Amniotic epithelial cell (primary cell): ENCODE data around the gene TNNT2.

Experiments
- DNase-seq: peaks from one replicate; pipeline ENCODE4 v3.0.0-alpha.2; 2010; ENCODE audit warnings: low read depth

Gene TNNT2

DNA sequence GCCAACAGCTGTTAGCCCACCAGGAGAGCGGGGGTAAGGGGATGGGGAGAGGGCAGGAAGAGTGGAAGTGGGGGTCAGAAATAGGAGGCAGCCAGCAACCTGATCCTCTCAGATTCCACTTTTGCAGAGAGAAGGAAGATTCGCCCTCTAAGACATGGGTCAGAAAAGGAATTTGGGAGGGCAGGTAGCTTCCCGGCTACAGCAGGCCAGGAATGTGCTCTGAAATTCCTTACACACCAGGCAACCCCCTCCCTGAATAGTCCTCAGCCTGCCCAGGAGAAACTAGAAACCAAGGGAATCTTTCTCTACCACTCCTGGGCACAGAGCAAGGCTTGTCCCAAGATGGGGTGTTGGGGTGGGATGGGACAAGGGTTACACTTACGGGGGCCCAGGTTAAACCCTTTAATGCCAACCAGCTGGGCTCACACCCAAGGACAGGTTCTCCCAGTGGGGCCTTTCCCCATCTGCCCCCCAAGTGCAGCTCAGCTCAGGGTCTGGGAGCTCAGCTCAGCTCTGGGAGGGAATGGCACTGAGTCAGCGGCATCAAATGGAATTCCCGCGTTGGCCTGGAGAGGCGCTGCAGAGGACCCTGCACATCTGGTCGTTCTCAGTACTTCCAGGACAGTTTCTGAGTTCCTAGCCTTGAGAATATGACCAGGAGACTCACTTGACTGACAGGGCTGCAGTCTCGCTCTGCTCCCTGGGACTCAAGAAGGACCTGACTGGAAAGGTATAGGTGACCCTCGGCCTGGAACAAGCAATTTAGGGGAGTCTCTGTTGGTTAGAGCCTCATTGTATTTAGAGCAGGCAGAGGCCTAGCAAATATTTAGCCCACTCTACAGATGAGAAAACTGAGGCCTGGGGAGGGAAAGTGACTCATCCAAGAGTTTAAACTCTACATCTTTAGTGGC is 761 bp downstream of the TNNT2 start:
- peak; percentile 54 for DNase-seq

DNA sequence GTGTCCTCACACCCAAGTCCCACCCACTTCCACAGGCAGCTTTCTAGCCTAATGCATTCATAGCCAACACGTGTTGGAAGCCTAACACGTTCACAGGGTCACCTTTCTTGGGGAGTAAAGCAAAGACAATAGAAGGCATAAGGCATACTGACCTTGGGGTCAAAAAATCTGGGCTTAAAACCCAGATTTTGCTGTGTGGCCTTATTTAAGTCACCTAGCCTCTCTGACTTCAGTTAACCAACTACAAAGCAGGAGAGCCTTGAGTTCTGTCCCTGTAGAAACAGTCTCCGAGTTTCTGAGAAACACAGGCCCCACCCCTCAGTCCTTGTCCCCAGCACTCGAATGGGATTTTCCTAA is 1.4 kb downstream of the TNNT2 start:
- DNase-seq, result no peak

DNA sequence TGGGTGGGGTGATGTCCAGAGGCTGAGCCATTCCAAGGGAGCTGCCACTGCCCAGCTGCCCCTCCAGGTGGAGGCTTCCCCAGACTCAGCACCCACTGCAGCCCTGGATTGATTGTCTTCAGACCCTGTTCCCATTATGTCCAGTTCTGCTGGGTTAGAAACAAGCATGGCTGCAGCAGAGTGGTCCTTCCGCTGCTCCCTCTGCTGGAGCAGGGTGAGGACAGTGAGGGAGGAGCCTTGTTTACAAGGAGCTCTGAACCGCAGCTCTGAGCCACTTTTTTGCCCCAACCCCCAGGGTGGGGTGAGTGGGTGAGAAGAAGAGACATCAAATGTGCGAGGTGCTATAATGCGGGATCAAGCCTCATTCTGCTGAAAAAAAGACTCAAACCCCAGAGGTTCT is 2.3 kb downstream of the TNNT2 start:
- DNase-seq, result no peak

DNA sequence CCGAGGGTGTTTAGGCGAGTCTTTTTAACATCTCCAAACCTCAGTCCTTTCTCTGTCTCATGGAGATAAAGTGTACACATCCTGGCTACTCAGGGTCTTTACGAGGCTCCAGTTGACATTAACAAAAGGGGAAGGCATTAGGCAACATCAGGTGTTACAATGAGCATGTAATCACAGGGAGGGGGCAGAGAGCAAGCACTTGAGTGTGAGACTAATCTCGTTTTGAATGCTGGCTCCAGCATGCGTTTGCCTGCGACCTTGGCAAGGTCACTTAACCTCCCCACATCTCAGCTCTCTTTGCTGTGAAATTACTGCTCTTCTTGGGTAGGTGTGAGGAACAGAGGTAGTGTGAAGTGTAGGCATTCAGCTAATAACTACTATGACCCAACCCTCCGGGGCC is 3.1 kb downstream of the TNNT2 start:
- no peak for DNase-seq

DNA sequence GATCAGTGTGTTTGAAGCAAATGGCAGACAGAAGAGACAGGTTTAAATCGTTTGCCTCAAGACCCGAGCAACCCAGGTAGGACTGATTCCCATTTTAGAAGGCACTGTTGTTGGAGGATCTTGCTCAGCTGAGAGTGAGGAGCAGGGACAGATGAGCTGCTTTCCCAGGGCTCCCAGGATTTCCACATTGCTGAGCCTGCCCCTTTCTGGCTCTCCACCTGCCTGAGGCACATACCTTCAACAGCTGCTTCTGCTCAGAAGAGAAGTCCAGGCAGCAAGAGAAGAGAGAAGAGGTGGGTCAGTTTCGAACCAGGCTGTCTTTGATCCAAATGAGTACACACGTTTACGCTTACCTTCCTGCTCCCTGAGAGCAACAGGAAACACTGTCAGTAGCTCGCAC is 5.7 kb downstream of the TNNT2 start:
- no peak for DNase-seq

DNA sequence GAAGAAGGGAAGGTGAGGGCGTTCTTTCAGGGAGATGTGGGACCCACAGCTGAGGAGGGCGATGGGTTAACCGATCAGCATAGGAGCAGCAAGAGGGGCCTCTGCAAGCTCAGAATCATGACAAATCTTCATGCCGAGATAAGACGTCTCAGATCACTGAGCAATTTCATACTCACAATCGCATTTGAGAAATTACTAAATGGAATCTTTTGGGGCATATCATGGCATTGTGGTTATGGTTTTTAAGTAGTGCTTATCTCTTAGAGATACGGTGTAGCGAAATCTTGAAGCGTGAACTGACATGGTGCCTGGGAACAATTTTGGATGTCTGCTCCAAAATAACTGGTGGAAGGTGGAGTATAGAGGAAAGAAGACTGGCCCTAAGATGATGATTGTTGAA is 6.2 kb downstream of the TNNT2 start:
- DNase-seq, result peak; percentile 39

DNA sequence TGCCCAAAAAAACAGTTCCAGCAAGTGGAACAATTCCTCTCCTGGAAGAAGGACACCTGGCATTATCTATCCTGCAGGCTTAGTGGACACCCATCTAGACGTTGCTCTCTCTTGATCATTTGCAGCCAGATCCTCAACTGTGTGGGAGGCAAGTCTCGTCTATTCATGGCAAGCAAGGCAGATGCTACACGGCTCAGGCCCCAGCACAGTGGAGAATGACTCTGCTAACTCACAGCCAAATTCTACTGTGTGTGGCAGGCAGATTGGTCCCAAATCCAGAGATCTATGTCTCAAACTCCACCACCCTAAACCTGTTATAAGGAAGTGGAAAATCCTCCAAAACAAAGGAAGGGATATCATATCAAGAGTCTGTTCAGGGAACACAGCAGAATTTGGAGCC is 7.0 kb downstream of the TNNT2 start:
- DNase-seq, result no peak

DNA sequence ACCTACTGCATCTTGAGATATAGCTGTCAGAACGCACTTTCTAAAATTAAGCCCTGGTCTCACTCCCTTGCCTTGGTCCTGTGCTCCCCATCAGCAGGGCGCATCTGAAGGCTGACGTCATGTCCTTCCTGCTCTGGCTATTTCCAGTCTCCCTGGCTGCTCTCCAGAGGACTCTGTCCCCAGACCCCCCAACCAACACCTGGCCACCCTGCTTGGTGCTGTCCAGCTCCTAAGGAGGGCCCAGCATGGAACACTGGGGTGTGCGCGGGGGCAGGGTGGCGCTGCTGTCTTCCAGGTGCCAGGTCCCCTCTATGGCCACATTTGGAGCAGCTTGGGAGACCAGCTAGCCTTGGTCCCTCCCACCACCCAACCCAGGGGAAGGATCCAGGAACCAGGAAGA is 8.3 kb downstream of the TNNT2 start:
- DNase-seq, result no peak

DNA sequence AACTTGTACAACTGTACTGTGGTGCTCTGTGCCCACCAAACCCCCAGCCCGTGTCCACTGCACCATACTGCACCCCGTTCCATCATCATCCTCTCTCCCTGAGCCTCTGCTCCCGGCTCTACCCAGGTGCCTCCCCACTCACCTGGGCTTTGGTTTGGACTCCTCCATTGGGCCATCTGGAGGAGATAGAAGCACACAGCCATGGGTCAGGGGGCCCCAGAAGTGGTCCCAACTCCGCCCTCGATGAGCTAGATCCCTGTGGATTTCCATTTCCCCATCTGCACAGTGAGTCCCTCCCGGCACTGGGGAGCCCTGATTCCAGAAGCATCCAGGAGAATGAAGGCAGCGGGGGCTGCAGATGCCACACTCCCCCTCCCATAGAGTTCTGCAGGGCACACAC is 10.8 kb downstream of the TNNT2 start:
- DNase-seq, result no peak

DNA sequence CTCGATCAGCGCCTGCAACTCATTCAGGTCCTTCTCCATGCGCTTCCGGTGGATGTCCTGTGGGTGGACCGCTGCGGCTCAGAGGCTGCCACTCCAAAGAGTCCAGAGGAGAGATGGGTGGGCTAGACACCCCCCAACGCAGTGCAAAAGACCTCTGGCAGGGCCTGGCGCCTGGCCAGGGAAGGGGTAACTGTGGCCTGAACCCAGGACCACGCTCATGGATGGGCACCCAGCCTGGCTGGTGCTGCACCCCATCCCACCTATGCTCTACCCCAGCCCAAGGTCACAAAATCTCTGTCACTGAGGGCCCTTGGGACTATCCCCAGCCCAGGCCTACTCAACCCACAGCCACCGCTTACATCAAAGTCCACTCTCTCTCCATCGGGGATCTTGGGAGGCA is 12.2 kb downstream of the TNNT2 start:
- no peak for DNase-seq

DNA sequence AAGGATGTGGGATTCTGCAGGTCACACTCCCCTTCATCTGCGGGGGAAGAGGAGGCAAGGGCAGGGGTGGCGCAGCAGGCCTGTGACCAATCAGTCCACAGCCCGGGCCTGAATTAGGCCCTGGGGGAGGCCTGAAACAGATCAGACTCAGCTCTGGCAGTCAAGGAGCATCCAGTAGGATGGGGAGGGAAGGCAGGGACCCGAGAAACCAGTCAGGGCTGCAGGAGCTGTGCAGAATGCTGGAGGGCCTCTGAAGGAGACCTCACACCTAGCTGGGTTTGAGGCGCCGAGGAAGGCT is 12.7 kb downstream of the TNNT2 start:
- DNase-seq, result no peak

DNA sequence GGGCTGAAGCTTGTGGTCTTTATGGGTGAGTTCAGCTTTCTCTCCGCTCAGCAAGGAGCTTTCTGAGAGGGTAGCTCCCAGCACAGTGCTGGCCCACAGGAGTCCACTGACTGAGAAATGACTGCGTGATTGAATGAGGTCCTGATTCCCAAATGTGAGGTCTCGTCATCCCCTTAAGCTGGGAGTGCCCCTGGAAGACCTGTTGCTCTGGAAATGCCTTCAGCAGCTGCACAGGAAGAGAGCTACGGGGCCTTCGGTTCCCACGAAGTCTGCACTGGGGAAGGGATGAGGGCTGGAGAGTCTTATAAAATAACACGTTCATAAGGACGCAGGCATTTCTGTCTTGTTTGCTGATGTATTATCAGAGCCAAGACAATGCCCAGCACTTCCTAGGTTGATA is 14.0 kb downstream of the TNNT2 start:
- DNase-seq, result no peak

DNA sequence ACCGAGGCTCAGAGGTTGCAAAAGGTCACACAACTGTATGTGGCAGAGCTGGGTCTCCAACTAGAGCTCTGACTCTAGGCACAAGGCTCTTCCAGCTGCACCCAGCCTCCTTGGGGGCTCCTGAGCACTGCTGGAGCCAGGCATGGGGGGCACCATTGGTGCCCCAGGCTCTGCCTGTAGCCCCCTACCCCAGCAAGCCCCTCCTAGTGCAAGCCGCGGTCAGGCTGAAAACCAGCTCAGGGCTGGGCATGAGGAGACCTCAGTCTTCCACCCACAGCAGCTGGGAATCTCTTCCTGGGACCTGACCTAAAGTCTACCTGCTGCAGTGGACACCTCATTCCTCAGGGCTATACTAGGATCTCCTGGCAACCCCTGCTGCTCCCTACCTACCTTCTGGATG is 14.6 kb downstream of the TNNT2 start:
- DNase-seq, result no peak

DNA sequence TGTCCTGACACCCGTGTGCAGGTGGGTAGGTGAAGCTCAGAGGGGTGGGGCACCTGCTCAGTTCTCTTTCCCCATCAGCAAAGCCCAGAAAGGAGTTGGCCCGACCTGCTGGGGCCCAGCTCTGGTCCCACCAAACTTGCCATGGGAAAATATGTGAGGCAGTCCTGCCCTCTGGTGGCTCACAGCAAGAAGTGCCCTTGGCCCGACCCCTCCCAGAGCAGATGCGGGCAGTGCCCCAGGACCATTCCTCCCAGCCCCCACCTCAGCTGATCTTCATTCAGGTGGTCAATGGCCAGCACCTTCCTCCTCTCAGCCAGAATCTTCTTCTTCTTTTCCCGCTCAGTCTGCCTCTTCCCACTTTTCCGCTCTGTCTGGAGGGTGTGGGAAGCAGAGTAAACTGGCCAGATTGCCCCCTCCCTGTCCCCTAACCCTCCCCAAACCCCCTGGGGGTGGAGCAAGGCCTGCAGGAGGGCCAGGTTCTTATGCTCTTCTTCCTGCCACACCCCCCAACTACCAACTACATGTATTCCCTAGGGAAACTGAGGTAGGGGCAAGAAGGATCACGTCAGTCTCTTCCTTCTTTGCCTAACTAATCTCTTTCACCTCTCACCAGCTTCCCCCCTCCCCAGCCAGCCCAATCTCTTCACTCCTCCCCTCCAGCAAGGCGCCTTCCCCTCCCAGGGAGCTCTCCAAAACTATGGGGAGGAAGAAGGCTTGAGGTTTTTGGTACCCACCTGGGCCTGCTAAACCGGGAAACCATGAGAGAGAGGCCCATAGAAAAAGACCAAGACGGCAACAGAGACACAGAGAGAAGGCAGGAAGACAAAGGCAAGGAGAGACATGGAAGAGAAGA is 15.6 kb downstream of the TNNT2 start:
- DNase-seq, result peak; percentile 7

DNA sequence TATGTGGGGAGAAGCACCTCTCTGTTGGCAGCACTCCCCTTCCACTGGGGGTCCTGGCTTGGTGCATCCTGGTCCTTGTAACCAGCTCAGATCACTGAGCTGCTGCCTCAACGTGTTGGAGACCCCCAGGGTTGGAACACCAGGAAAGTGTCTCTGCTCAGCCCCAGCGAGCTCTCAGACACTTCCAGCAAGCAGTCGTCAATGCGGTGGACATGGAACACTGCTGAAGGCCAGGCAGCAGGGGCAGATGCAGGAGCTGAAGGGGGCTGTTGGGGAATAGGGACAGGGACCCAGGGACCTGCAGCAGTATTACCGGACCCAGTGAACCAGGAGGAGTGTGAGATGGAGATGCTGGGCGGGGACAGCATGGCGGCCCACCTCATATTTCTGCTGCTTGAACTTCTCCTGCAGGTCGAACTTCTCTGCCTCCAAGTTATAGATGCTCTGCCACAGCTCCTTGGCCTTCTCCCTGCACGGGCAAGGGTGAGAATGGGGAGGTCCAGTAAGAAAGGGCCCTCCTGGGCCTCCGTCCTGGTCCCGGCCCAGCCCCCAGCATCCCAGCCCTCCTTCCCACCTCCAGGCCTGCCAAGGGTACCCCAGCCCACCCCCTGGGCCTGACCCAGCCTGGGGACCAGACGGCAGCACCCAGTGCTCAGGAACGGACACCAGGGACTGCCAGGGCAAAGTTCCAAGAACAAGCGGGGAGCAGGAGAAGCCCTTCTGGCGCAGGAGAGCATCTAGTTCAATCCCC is 16.4 kb downstream of the TNNT2 start:
- no peak for DNase-seq

DNA sequence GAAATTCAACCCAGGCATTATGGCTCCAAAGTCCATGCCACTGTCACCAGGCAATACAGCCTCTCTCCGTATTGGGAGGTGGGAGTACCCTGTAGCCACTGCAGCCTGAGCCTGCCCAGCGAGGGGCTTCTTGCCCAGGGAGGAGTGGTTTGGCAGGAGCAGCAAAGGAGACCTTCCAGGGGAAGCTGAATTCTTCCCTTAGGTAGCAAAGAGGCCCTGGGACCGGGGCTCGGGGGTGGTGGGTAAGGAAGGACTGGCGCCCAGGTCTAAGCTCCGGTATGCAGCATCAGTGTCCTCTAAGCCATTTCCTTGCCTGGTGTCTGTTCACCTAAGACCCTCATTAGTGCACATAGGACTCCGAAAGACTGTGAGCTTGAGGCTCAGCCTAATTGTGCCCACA is 17.0 kb downstream of the TNNT2 start:
- no peak for DNase-seq

DNA sequence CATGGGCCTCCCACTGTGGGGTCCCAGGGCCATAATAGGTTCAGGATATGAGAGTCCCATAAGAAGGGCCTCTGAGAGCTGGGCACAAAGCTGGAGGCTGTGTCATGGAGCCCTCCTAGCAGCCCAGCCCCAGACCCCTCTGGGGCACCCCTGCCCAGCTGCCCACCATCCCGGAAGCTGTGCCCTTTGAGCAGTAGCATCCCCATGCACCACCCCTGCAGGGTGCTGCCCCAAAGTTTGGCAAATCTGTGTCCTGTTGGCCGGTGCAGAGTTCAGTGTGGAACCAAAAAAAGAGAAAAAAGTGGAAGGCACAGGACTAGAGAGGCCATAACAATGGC is 17.6 kb downstream of the TNNT2 start:
- DNase-seq, result no peak

DNA sequence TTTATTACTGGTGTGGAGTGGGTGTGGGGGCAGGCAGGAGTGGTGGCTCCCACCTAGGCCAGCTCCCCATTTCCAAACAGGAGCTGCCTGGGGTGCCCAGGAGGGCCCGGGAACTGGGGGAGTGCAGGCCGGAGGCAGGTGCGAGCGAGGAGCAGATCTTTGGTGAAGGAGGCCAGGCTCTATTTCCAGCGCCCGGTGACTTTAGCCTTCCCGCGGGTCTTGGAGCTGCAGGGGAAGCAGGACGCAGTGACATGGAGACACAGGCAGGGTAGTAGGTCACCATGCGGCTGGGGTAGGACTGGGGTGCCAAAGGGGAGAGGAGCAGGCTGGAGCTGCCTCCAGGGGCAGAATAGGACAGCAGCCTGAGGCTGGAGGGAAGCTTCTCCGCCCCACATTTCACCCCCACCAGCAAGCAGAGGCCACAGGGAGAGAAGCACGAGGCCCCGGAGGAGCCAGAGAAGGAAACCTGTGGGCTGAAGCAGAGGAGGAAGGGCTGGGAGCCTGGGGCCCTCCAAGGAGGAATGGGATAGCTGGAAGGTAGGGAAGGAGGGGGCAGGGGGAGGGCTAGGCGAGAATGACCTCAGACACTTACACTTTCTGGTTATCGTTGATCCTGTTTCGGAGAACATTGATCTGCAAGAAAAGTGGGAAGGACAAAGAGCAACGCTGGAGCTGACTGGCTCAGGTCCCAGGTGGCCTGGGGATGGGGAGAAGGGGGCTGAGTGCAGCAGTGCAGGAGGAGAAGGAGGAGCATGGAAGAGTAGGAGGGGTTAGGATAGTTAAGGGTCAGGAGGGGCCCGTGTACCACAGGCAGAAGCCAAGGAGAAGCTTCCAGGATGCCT is 18.2 kb downstream of the TNNT2 start:
- DNase-seq, result no peak

DNA sequence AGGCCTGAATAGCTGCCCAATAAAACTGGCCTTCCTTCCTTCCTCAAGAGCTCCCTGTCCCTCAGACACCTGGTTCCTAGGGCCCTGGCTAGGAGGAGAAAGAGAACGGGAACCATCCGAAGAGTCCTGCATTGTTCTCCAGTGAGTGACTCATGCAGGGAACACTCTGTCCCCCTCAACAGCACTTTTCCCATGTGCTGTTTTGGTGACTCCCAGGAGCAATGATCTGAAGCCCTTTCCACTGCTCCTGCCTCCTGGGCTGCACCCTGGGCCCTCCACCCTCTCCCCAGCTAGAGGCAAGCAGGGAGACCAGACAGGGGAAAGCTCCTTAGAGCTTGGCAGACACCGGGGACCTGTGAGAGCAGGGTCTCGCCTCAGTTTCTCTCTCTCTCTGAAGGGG is 18.9 kb downstream of the TNNT2 start:
- DNase-seq, result no peak

DNA sequence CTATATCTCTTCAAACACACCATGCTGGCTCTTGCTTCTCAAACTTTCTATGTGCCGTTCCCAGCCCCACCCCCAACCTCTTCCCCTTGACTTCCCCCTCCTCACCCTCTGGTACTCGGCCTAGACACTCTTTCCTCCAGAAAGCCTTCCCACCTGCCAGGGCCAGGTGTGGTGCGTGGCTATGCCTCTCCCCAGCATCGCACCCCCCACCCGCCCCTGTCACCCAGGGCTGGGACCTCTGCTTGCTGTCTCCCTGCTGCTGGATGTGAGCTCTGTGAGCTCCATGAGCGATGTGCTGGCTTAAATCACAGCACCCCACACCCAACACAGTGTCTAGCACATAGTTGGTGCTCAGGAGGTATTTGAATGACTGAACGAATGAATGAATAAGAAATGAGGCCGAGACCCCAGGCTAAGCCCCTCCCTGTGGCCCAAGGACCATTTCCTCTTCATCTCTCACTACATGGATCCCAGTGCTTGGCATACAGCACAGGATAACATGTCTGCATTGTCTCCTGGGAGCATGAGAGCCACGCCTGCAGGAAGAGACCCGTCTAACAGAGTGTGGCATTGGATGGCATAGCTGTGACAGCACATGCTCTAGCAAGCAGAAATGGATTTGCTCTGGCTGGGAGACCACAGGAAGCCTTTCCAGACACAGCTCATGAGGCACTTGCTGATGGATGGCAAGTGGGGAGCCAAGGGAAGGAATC is 19.7 kb downstream of the TNNT2 start:
- no peak for DNase-seq

DNA sequence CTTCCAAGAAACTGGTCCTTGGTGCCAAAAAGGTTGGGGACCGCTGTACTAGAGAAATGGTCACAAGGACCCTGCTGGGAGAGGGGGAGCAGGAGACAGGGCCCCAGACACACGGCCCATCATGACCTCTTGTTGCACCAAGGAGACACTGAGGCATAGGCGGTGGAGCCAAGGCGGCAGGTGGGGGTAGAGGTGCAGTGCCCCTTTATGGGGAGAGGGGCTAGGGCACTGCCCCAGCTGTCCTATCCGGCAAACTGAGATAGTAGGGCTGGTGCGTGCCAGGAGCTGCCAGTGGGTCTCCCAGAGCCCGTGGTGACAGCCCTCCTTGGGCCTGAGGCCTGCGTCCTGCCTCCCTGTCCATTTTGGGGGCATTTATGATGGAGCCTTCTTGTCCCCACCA is 20.3 kb downstream of the TNNT2 start:
- DNase-seq, result no peak
